ENCODE measurements around the gene PAFAH1B2. TPM values are rescaled to one million over a fixed set of nuclear protein-coding genes. Genes with fewer than 3 reads are reported as not detected.
"Not testable (repeated sequence)": the region's sequence is repeated elsewhere in the genome, so short reads cannot be mapped to it uniquely, and the experiment has no call there.

Gene PAFAH1B2
- total RNA-seq, 1 donor from 2014 or later = 72.3 TPM

DNA sequence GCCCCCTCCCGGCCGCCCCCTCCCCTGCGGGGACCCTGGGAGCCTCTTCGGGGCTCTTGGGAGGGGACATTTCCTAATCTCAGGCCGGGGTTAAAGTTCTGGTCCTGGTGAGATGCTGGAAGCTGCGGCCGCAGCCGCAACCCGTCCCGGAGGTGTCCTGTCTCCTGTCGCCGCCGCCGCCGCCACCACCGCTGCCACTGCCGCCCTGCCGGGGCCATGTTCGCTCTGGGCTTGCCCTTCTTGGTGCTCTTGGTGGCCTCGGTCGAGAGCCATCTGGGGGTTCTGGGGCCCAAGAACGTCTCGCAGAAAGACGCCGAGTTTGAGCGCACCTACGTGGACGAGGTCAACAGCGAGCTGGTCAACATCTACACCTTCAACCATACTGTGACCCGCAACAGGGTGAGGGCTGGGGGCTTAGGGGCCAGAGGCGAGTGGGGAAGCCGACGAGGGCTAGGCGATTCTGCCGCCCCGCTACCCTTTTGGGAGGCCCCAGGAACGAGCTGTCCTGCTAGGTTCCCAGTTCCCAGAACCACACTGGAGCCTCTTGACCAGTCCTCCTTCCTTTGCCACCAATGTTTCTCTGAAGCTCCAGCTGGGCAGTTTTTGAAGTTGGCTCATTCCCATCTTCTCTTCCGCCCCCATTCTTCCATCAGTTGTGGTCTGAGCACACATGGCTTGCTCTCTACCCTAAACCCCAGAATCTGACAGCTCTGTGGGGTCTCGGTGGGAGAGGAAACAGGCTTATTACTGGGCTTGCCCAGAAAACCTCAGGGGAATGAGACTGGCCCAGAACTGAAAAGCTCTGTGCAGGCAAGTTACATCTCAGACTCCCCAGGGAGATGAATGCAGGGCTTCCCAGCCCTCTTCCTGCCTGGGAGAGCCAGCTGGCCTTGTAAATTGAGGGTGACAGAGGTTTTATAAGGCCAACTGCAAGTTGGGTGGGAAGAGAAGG is 35.2 kb downstream of the PAFAH1B2 start:
- peaks cover 4% of the 10 kb centered on the region for H3K36me3 Mint-ChIP-seq (ENCODE audit: low read depth)
- no peaks in the 10 kb centered on the region for H3K9me3 Mint-ChIP-seq
- intact Hi-C loops (cut with micrococcal nuclease) = no loop called here
- peak overlapping the region; percentile 94 for H3K4me3 Mint-ChIP-seq (ENCODE audit: low read depth)
- H3K27ac Mint-ChIP-seq = peak overlapping the region; percentile 84
- H3K4me1 Mint-ChIP-seq (ENCODE audit: low read depth) = peaks cover 25% of the 10 kb centered on the region
- peak; percentile 41 for DNase-seq (ENCODE audit: low spot score)
- no peaks in the 10 kb centered on the region for H3K27me3 Mint-ChIP-seq (ENCODE audit: low read depth)

DNA sequence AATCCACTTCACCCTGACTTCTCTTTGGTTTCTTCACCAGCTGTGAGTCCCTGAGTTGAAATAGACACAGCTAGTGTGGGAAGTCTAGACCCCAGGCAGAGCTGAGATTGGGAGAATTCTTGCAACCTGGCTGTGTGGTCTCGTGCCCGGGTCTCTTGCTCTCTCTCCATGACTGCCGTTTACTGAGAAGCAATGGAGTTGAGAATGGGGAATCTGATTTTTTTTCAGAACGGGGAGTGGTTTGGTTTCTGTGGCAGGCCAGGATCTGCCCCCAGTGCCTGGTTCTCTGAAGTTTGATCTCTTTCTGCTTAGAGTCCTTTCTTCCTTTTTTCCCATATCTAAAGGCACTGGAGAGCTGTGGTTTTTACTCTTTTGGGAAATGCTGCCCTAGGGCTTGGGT is 35.9 kb downstream of the PAFAH1B2 start:
- Mint-ChIP-seq H3K9me3 (no peaks in the 10 kb centered on the region), H3K36me3 (ENCODE audit: low read depth) (peaks cover 4% of the 10 kb centered on the region), H3K27ac (peak overlapping the region; percentile 20), H3K27me3 (ENCODE audit: low read depth) (no peaks in the 10 kb centered on the region), H3K4me3 (ENCODE audit: low read depth) (peak overlapping the region; percentile 94), H3K4me1 (ENCODE audit: low read depth) (peaks cover 25% of the 10 kb centered on the region)
- DNase-seq (ENCODE audit: low spot score) = no peak
- intact Hi-C loops (cut with micrococcal nuclease) = no loop called here

DNA sequence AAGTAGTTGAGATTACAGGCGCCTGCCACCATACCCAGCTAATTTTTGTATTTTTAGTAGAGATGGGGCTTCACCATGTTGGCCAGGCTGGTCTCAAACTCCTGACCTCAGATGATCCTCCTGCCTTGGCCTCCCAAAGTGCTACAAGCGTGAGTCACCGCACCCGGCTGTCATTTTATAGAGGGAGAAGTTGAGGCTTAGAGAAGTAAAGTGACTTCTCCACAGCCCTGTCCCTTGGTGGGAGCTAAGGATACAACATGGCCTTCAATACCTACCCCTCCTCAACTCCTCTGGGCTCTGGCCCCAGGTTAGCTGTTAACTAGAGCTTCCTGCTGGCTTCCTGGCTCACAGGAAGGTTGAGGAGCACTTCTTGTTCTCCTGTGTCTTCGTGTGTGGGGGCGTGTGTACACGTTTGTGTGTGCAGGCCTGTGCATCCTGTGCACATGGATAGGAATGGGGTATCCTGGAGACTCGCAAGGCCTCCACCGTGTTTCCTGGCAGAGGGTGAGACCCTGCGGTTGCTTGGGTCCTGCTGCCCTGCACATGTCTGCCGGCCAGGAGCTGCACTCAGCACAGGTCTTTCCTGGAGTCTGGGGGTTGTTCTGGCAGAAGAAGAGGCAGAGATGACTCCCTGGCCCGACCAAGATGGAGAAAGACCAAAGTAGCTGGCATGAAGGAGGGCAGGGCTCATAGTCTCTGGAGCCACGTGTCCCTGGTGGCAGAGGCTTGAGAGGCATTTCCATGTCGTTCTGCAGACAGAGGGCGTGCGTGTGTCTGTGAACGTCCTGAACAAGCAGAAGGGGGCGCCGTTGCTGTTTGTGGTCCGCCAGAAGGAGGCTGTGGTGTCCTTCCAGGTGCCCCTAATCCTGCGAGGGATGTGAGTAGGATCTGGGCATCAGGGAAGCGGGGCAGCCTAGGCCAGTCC is 36.8 kb downstream of the PAFAH1B2 start:
- Mint-ChIP-seq H3K4me3 (ENCODE audit: low read depth) (peak overlapping the region; percentile 94), H3K4me1 (ENCODE audit: low read depth) (peaks cover 25% of the 10 kb centered on the region), H3K27ac (peak overlapping the region; percentile 71), H3K9me3 (no peaks in the 10 kb centered on the region), H3K27me3 (ENCODE audit: low read depth) (no peaks in the 10 kb centered on the region), H3K36me3 (ENCODE audit: low read depth) (peaks cover 4% of the 10 kb centered on the region)
- peak; percentile 58 for DNase-seq (ENCODE audit: low spot score)
- intact Hi-C loops (cut with micrococcal nuclease) = loop anchor here (1.0 kb wide), 1 partner anchor 49 kb away; no protein-coding TSS in a partner anchor

DNA sequence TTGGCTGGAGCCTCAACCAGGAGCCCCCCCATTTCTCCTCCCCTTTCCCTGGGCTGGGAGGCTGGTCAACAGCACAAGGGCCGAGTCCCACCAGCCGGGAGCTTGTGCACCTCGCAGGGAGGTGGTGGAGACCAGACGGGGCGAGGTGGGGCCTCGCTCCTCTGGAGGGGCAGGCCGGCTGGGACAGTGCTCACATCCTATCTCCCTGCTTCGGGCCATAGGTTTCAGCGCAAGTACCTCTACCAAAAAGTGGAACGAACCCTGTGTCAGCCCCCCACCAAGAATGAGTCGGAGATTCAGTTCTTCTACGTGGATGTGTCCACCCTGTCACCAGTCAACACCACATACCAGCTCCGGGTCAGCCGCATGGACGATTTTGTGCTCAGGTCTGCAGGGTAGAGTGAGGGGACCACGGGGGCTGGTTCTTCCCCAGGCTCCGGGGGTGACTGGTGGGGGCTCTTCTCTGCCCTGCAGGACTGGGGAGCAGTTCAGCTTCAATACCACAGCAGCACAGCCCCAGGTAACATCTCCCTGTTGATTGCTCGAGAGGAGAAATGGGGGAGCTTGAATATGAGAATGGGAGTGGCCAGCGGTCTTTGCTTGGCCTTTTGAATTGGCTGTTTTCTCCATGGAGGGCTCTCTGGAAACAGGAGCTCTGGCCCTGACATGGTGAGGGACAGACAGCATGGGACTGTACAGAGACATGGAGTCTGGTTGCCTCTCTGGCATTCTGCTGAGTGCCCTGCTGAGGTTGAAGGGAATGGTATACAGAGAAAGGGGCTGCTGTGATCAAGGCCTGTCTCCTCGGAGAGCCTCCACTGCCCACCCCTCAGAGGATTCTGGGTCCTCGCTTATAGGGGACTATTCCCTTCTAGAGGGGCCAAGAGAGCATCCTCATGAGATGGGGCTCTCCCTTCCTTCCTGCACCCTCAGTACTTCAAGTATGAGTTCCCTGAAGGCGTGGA is 37.8 kb downstream of the PAFAH1B2 start:
- intact Hi-C loops (cut with micrococcal nuclease) = loop anchor here (1.0 kb wide), 1 partner anchor 48 kb away; no protein-coding TSS in a partner anchor
- peaks cover 25% of the 10 kb centered on the region for H3K4me1 Mint-ChIP-seq (ENCODE audit: low read depth)

DNA sequence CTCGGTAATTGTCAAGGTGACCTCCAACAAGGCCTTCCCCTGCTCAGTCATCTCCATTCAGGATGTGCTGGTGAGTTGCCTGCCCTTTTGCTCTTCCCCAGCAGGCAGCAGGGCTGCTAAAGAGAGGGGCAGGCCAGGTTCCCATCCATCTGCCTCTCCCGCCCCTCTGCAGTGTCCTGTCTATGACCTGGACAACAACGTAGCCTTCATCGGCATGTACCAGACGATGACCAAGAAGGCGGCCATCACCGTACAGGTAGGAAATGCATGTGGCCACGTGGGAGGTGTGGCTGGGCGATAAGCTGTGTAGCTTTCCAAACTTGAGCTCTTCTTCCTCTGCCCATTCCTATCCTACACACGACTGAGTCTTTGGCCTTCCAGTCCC is 38.5 kb downstream of the PAFAH1B2 start:
- H3K9me3 Mint-ChIP-seq = no peaks in the 10 kb centered on the region
- peaks cover 25% of the 10 kb centered on the region for H3K4me1 Mint-ChIP-seq (ENCODE audit: low read depth)
- intact Hi-C loops (cut with micrococcal nuclease) = no loop called here
- DNase-seq (ENCODE audit: low spot score) = no peak
- H3K36me3 Mint-ChIP-seq (ENCODE audit: low read depth) = peaks cover 4% of the 10 kb centered on the region
- no peak overlapping the region for H3K27ac Mint-ChIP-seq
- H3K4me3 Mint-ChIP-seq (ENCODE audit: low read depth) = no peak overlapping the region
- no peaks in the 10 kb centered on the region for H3K27me3 Mint-ChIP-seq (ENCODE audit: low read depth)

More for the DNA sequence above, 37.8 kb downstream of the PAFAH1B2 start:
- no peaks in the 10 kb centered on the region for H3K9me3 Mint-ChIP-seq
- H3K27ac Mint-ChIP-seq = no peak overlapping the region
- no peak for DNase-seq (ENCODE audit: low spot score)
- no peaks in the 10 kb centered on the region for H3K27me3 Mint-ChIP-seq (ENCODE audit: low read depth)
- H3K4me3 Mint-ChIP-seq (ENCODE audit: low read depth) = no peak overlapping the region
- H3K36me3 Mint-ChIP-seq (ENCODE audit: low read depth) = peaks cover 4% of the 10 kb centered on the region

DNA sequence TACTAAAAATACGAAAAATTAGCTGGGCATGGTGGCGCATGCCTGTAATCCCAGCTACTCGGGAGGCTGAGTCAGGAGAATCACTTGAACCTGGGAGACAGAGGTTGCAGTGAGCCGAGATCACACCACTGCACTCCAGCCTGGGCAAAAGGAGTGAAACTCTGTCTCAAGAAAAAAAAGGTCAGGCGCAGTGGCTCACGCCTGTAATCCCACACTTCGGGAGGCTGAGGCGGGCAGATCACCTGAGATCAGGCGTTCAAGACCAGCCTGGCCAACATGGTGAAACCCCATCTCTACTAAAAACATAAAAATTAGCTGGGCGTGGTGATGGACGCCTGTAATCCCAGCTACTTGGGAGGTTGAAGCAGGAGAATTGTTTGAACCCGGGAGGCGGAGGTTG is 39.1 kb downstream of the PAFAH1B2 start:
- H3K27ac Mint-ChIP-seq; H3K27me3 Mint-ChIP-seq (ENCODE audit: low read depth); H3K36me3 Mint-ChIP-seq (ENCODE audit: low read depth); DNase-seq (ENCODE audit: low spot score); intact Hi-C loops (cut with micrococcal nuclease); H3K4me3 Mint-ChIP-seq (ENCODE audit: low read depth); H3K9me3 Mint-ChIP-seq: not testable (repeated sequence)
- H3K4me1 Mint-ChIP-seq (ENCODE audit: low read depth) = peaks cover 19% of the 10 kb centered on the region

DNA sequence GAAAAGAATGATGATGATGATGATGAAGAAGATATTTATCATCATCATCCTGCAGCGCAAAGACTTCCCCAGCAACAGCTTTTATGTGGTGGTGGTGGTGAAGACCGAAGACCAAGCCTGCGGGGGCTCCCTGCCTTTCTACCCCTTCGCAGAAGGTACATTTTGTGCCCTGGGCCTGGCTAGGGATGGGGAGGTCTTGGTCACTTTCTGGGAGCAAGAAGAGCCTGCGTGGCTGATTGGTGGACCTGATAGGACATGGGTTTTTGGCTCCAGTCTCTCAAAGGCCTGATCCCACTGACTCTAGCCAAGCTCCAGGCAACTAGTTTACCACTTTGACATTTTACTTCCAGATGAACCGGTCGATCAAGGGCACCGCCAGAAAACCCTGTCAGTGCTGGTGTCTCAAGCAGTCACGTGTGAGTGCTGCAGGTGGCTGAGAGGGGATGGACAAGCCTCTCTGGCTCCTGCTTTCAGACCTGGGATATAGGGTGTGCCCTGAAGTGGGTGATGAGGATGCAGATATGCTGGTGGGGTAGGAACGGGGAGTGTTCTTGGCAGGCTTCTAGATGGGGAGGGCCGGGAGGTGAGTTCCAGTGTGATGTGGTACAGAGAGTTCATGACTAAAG is 39.8 kb downstream of the PAFAH1B2 start:
- H3K4me3 Mint-ChIP-seq (ENCODE audit: low read depth) = no peak overlapping the region
- no peaks in the 10 kb centered on the region for H3K9me3 Mint-ChIP-seq
- peaks cover 16% of the 10 kb centered on the region for H3K4me1 Mint-ChIP-seq (ENCODE audit: low read depth)
- H3K27ac Mint-ChIP-seq = no peak overlapping the region
- peaks cover 4% of the 10 kb centered on the region for H3K36me3 Mint-ChIP-seq (ENCODE audit: low read depth)
- no peaks in the 10 kb centered on the region for H3K27me3 Mint-ChIP-seq (ENCODE audit: low read depth)
- intact Hi-C loops (cut with micrococcal nuclease) = no loop called here
- no peak for DNase-seq (ENCODE audit: low spot score)

DNA sequence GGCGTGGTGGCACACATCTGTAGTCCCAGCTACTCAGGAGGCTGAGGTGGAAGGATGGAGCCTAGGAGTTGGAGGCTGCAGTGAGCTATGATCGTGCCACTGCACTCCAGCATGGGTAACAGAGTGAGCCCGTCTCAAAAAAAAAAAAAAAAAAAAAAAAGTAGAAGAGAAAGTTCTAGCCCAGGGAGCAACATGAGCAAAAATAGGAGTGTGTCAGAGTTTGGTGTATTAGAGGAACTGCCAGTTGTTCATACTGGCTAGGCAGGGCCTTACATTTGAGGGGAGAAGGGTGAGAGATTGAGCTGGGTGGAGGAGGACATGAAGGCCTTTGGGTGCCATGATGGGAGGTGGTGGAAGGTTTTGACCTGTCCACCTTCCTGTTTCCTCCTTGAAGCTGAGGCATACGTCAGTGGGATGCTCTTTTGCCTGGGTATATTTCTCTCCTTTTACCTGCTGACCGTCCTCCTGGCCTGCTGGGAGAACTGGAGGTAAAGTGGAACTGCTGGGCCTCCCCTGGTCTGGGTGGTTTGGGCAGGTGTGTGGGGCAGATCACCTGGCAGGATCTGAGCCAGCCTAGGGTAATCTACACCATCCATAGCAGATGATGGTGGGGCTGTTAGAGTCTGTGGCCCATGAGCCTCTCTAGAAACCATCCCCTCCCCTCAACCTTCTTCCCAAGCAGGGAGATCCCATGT is 41.8 kb downstream of the PAFAH1B2 start:
- intact Hi-C loops (cut with micrococcal nuclease) = no loop called here
- no peaks in the 10 kb centered on the region for H3K27me3 Mint-ChIP-seq (ENCODE audit: low read depth)
- H3K36me3 Mint-ChIP-seq (ENCODE audit: low read depth) = peaks cover 4% of the 10 kb centered on the region
- H3K4me3 Mint-ChIP-seq (ENCODE audit: low read depth) = no peak overlapping the region
- no peak overlapping the region for H3K27ac Mint-ChIP-seq
- no peak for DNase-seq (ENCODE audit: low spot score)
- no peaks in the 10 kb centered on the region for H3K9me3 Mint-ChIP-seq
- peaks cover 3% of the 10 kb centered on the region for H3K4me1 Mint-ChIP-seq (ENCODE audit: low read depth)

DNA sequence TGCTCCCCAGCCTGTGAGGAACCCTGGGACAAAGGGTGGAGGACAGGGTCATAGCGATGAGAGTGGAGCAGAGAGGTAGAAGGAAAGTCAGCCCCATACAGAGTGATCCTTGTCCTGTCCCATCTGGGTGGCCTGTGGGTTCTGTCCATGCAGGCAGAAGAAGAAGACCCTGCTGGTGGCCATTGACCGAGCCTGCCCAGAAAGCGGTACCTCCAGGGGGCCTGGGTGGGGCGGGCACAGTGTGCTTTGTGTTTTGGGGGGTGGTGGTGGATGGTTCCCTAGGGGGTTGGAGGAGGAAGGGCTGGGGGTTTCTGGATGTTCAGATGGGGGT is 42.3 kb downstream of the PAFAH1B2 start:
- Mint-ChIP-seq H3K36me3 (ENCODE audit: low read depth) (peaks cover 4% of the 10 kb centered on the region), H3K27ac (no peak overlapping the region), H3K4me3 (ENCODE audit: low read depth) (no peak overlapping the region), H3K4me1 (ENCODE audit: low read depth) (no peaks in the 10 kb centered on the region), H3K9me3 (no peaks in the 10 kb centered on the region), H3K27me3 (ENCODE audit: low read depth) (no peaks in the 10 kb centered on the region)
- DNase-seq (ENCODE audit: low spot score) = no peak
- intact Hi-C loops (cut with micrococcal nuclease) = no loop called here

DNA sequence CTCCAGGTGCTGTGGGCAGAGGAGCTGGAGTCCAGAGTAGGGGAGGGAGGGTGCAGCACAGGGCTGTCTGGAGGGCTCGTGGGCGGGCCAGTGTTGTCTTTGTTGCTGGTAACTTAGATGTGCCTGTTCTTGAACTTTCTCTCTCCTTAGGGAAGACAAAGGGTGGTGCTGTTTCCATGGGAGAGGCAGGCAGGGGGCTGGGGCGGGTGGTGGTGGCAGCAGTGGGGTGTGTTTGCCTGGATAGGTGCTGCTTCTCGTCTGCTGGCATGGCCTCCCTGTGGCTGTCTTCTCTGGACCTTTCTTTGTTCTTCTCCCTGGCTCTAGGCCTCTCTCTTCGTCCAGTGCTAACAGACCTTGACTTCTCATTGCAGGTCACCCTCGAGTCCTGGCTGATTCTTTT is 42.9 kb downstream of the PAFAH1B2 start:
- intact Hi-C loops (cut with micrococcal nuclease) = no loop called here
- Mint-ChIP-seq H3K4me3 (ENCODE audit: low read depth) (no peak overlapping the region), H3K27me3 (ENCODE audit: low read depth) (no peaks in the 10 kb centered on the region), H3K9me3 (no peaks in the 10 kb centered on the region), H3K36me3 (ENCODE audit: low read depth) (peaks cover 4% of the 10 kb centered on the region), H3K27ac (no peak overlapping the region), H3K4me1 (ENCODE audit: low read depth) (no peaks in the 10 kb centered on the region)
- DNase-seq (ENCODE audit: low spot score) = no peak

DNA sequence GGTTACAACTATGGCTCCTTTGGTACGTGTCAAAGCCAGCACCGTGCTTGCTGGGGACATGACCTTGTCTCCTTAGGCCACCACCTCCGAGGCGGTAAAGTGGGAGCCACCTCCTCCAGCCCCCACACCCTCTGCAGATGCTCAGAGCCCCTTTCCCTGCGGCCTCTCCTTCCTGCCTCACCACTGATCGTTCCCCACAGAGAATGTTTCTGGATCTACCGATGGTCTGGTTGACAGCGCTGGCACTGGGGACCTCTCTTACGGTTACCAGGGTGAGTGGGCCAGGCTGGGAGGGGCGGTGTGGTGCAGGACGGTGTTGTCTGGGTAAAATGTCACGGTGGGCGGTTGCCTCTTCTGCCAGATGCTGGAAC is 43.3 kb downstream of the PAFAH1B2 start:
- Mint-ChIP-seq H3K4me1 (ENCODE audit: low read depth) (no peaks in the 10 kb centered on the region), H3K27ac (no peak overlapping the region)

More for the DNA sequence above, 43.3 kb downstream of the PAFAH1B2 start:
- DNase-seq (ENCODE audit: low spot score) = no peak
- H3K27me3 Mint-ChIP-seq (ENCODE audit: low read depth) = no peaks in the 10 kb centered on the region
- intact Hi-C loops (cut with micrococcal nuclease) = no loop called here
- no peak overlapping the region for H3K4me3 Mint-ChIP-seq (ENCODE audit: low read depth)
- no peaks in the 10 kb centered on the region for H3K9me3 Mint-ChIP-seq
- H3K36me3 Mint-ChIP-seq (ENCODE audit: low read depth) = peaks cover 4% of the 10 kb centered on the region

Data from activated T-helper 2 cell treated with anti-CD3 and anti-CD28 coated beads, Interferon-gamma antibody, Interleukin-2, Interleukin-4, amounts not matched to agents 10 μg/mL and 5 μg/mL and 100 μg/mL, durations not matched to agents 14 hours and 24 hours and 36 hours (primary cell).